NCI-H460 (cell line): ENCODE data around the gene TGFBRAP1. TPM values are rescaled to one million over a fixed set of nuclear protein-coding genes. Genes with fewer than 3 reads are reported as not detected.

Source experiments
- DNase-seq: peaks from one replicate; pipeline ENCODE4 v3.0.0-alpha.2; 2016; ENCODE audit warnings: low read depth; ENCODE audit errors: extremely low read depth
- polyA plus RNA-seq: library from polyadenylated mRNA; depleted of rRNA; stranded (reverse); fragments of >200 nt; gene quantifications from 2 replicates; pipeline ENCODE4 v1.2.3, GENCODE V29; 2014; cell fraction: nucleus; rRNA removed
- total RNA-seq: library from RNA; depleted of rRNA; stranded (reverse); fragments of >200 nt; shearing (Covaris generic); gene quantifications from 2 replicates; pipeline ENCODE4 v1.2.3, GENCODE V29; 2014; rRNA removed

TGFBRAP1 gene, protein sequence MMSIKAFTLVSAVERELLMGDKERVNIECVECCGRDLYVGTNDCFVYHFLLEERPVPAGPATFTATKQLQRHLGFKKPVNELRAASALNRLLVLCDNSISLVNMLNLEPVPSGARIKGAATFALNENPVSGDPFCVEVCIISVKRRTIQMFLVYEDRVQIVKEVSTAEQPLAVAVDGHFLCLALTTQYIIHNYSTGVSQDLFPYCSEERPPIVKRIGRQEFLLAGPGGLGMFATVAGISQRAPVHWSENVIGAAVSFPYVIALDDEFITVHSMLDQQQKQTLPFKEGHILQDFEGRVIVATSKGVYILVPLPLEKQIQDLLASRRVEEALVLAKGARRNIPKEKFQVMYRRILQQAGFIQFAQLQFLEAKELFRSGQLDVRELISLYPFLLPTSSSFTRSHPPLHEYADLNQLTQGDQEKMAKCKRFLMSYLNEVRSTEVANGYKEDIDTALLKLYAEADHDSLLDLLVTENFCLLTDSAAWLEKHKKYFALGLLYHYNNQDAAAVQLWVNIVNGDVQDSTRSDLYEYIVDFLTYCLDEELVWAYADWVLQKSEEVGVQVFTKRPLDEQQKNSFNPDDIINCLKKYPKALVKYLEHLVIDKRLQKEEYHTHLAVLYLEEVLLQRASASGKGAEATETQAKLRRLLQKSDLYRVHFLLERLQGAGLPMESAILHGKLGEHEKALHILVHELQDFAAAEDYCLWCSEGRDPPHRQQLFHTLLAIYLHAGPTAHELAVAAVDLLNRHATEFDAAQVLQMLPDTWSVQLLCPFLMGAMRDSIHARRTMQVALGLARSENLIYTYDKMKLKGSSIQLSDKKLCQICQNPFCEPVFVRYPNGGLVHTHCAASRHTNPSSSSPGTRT
- 19.4 and 20.0 TPM in 2 replicates for total RNA-seq
- polyA plus RNA-seq, result 12.7 and 17.0 TPM in 2 replicates

DNA sequence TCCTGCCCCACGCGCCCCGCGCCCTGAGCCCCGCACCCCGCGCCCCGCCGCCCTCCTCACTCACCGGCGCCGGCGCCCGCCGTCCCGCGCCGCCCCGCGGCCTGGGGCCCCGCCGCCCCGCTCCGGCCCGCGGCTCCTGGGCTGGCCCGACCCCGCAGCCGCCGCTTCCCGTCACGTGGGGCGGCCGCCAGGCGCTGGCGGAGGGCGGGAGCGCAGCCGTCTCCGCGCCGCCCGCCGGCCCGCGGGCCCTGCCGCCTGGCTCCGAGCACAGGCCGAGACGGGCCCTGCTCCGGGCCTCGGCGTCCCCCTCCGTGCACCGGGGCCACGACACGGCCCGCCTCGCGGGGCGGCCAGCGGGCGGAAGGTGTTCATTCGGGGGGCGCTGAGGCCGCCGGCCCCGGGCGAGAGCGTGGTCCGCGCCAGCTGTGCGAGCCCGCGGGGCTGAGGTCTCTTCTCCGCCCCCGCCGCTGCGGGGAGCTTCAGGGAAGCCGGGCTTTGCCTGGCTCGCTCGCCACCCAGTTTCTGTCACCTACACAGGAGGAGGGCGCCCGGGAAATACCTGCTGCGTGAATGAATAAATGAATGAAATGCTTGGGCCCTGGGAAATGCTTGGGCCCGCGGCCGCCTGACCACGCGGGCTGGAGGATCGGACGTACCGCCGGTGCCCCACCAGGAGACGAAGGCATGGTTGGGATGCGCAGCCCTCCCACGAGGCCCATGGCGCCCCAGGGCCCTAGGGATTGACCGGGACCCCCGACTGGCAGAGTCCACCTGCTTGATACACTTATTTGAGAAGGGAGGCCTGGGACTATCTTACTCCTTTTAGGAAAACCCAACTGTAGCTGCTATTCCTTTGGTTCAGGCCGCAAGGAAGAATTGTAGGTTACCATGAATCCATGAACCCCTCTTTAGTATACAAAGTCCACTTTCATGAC lies at the start of gene TGFBRAP1:
Gene TGFBRAP1, minus strand, starts transcription at position 175 of the 935 bp plus-strand sequence. CDS start 21,434 bp downstream, outside the sequence.
- peak; percentile 33 for DNase-seq

DNA sequence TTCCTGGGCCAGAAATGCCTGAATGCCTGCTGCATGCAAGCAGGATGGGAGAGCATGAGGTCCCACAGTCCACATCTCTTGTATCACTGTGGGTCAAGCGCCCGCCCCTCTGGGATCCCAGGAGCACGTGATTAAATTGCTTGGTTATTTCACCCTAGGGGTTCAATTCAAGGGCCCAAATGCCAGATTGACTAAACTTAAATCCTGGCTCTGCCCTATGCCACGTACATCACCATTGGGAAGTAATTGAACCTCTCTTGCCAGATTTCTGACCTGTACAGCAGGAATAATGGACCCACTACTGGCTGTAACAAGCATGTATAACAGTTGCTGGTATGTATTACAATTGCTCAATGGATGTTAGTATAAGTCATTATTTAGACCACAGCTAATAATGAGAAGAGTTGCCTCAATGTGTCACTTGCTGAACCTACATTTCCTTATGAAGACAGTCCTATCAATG lies 49.4 kb upstream of the TGFBRAP1 start:
- no peak for DNase-seq

DNA sequence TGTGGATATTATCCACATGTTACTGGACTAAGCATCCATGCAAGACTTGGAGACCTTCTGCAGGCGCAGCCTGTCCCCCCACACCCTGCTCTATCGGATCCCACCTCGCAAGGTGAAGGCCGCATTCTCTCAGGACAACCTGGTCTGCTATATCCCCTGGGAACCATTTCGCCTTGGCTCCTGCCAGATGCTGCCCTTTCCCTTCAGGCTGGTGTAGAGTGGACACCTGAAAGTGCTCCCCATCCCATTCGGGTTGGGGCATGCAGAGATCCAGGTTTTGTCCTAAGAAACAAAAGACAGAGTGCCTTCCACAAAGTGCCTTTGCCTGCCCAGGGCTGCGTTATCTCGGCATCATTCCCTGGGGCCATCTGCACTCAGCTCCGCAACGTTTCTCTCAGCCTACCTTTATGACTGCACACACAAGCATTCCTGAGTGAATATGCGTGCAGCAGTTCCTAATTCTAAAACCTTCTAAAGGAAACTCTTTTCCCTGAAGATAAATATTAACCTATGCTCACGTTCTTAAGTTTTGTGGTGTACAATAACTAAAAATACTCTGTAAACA lies 48.8 kb upstream of the TGFBRAP1 start:
- no peak for DNase-seq

- DNase-seq, result no peak
These were observed 48.3 kb upstream of the TGFBRAP1 start for GRCh38 chr2:105377871-105378270.

- no peak for DNase-seq
These were observed 47.3 kb upstream of the TGFBRAP1 start for GRCh38 chr2:105376789-105377240.

DNA sequence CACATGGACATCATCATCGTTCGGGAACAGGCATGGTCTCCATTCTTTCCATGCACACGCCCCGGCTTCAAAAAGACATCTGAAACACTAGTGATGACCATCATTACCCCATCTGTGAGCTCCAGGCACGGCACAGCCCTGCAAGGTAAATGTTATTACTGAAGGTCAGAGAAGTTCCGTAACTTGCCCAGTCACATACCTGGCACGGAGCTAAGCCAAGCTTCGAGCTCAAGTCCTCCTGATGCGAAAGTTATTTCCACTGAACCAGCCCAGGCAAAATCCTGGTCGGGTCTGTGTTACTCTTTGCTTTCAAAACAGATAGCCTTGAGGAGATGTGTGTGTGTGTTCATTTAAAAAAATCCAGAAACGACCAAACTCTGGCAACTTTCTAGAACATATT lies 46.5 kb upstream of the TGFBRAP1 start:
- no peak for DNase-seq

- DNase-seq, result no peak
These were observed 45.5 kb upstream of the TGFBRAP1 start for GRCh38 chr2:105375001-105375561.

GRCh38 chr2:105373895-105374401 lies 44.4 kb upstream of the TGFBRAP1 start:
- DNase-seq, result no peak

DNA sequence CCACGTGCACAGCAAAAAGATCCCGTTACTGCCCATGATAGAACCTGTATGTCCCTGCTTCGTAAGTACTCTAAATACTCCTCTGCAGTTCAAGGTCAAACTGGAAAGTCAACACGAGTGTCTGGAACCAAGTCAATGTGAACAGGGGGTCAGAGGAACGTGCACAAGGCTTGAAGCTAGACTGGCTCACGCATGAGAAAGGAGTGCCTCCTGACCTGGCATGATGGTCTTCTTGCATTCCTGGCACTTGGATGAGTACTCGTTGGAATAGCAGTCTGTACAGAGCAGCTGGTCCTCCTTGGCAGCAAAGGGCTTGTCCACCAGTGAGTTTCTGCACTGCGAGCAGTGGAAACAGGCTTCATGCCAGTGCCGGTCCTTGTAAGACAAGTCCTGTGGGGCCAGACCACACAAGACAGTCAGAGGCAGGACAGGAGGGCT lies 43.8 kb upstream of the TGFBRAP1 start:
- DNase-seq, result no peak

DNA sequence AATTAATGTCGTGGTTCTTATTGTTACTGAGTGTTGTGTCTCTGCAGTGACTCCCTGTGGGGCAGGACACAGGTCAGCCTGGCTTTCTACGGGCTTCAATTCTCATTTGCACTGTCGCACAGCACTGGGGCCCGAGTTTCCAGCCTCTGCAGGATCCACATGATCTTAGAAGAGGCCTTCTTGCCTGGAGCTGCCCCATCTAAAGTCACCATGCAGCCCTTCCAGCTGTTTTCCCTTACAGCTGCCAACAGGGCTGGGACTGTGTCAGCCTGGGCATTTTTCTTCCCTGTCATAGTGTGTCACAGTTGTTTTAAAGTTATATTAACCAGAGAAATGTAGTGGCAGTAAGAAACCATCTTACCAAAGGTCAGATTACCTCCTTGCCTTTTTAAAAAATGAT lies 42.3 kb upstream of the TGFBRAP1 start:
- DNase-seq, result no peak

GRCh38 chr2:105371156-105371555 lies 41.6 kb upstream of the TGFBRAP1 start:
- DNase-seq, result no peak

DNA sequence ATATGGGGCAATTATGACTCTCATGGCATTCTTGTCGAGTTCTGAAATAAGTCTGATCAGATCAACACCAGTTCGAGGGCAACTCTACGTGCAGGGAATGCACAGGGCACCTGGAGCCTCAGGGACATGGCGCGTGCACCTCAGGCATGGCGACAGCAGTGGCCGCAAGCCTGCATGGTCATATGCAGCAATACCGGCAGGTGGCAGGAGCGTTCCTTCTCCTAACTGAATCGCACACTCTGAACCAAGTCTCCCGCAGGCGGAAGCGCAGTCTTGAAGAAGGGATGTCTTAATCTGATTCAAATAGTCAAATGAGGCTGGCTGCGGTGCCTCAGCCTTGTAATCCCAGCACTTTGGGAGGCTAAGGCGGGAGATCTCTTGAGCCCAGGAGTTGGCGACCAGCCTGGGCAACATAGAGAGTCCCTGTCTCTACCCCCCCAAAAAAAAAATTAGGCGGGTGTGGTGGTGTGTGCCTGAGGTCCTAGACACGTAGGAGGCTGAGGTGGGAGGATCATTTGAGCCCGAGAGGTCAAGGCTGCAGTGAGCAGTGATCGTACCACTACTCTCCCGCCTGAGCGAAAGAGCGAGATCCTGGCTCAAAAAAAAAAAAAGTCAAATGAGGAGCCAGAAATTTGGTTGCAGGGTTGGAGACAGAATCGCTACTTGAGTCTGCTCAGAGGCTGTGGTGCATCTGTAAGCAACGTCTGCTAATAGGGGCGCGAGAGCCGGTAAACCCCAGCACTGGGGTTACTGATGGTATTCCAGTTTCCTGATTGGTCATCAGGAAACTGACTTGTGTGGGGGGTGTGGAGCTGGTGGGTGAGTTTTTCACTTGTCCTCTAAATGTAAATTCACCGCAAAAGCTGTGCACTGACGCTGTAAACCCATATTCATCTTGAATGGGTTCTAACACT lies 40.5 kb upstream of the TGFBRAP1 start:
- peak; percentile 82 for DNase-seq

GRCh38 chr2:105368759-105369408 lies 39.3 kb upstream of the TGFBRAP1 start:
- no peak for DNase-seq

DNA sequence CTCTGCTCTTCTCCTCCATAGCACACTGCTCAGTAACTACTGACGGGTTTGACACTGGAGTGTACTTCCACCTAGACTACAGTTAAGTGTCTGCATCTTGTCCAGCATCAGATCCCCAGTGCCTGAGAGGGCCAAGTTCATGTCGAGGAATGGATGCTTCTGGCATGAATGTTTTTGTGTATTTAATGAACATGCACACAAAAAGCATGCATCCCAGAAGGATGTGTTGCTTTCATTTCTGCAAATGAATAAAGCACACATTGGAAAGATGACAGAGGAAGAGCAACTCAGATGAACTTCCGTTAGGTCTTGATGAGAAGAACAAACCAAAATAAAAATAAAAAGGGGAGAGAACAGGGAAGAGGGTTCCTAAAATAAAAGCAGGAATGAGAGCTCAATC lies 35.7 kb upstream of the TGFBRAP1 start:
- no peak for DNase-seq

DNA sequence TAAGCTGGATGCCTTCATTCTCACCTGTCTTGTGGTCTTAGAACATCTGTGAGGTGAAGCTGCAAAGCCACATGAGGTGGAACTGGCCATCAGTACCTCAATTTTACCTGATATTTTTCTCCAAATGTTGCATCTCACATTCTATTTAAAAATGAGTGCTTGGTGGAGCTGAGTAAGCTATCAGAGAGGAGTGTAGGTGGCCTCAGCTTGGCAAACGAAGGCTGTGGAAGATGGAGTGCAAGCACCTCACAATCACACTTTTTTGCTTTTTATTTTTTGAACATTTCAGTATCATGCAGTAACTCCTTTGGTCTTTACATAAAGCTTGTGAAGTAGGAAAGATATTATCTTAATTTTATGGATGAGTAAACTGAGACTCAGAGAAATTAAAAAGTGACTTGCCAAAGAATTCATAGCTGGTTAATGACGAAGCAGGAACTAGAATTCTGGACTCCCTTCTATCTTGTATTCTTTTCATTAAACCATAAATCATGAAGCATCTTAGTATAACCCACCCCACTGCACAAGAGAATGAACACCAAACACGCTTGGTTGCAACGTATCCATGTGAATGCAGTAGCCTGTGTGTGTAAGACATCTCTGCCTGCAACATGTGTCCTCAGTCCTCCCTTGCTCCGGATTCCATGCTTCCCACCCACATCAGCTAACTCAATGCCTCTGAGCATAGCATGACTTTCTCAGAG lies 35.1 kb upstream of the TGFBRAP1 start:
- no peak for DNase-seq

DNA sequence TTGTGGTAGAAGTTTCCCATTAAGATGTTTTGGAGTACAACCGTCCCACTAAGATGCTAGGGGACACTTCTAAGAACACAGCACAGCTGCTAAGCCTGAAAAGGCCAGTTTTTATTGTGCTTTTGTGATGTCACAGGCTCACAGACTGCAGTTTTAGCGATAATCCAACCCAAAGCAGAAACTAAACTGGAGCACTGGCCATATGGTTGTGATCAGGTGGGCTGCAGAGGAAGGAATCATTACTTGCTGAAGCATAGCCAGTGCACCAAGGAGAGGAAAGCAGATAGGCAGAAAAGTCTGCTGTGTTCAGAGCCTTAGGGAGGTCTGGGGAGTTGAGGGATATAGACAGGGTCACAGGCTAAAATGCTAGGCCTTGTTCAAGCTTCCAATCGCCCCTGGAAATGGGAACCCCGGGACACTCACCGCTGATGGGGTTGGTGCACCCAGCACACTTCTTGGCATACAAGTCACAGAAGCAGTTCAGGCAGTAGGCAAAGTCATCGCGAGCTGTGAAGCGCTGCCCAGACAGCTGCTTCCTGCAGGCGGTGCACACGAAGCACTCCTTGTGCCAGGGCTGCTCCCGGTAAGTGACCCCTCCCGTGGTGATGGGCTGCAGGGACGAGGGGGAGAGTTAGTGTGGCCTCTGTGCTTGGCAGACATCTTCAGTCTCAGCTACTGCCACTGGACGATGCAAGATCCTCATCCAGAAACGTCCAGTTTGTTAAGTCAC lies 33.5 kb upstream of the TGFBRAP1 start:
- DNase-seq, result no peak
